ENCODE results near the gene SEZ6.

GRCh38 chr17:29037739-29038084 lies 31.9 kb upstream of the SEZ6 start:
- TF ChIP-seq POLR2A (IDR thresholded peaks at IDR 0.05) (no peak), CTCF (IDR thresholded peaks at IDR 0.05 in 8 of 11, conservative IDR thresholded peaks at IDR 0.05 in 3 of 11) (no peak)

Measured in spleen (tissue), 7 donors.